ENCODE measurements around the gene NOC2L.

Gene NOC2L

GRCh38 chr1:936348-937264 lies 22.4 kb downstream of the NOC2L start:
- DNase-seq (ENCODE audit: low read depth, low spot score): no peak
- H3K4me3 ChIP-seq (ENCODE audit: low read length): no peak overlapping the region

- no peak for DNase-seq (ENCODE audit: low read depth, low spot score)
- H3K4me3 ChIP-seq (ENCODE audit: low read length): no peak overlapping the region
Measured at GRCh38 chr1:935751-936231, 23.3 kb downstream of the NOC2L start.

- no peak for DNase-seq (ENCODE audit: low read depth, low spot score)
- H3K4me3 ChIP-seq (ENCODE audit: low read length): no peak overlapping the region
Measured at GRCh38 chr1:934991-935750, 23.9 kb downstream of the NOC2L start.

GRCh38 chr1:933603-933940 lies 25.5 kb downstream of the NOC2L start:
- no peak for DNase-seq (ENCODE audit: low read depth, low spot score)

GRCh38 chr1:932776-933602 lies 26.1 kb downstream of the NOC2L start:
- no peak overlapping the region for H3K4me3 ChIP-seq (ENCODE audit: low read length)
- no peak for DNase-seq (ENCODE audit: low read depth, low spot score)

More at GRCh38 chr1:933603-933940, 25.5 kb downstream of the NOC2L start:
- no peak overlapping the region for H3K4me3 ChIP-seq (ENCODE audit: low read length)

GRCh38 chr1:932173-932510 lies 26.9 kb downstream of the NOC2L start:
- no peak overlapping the region for H3K4me3 ChIP-seq (ENCODE audit: low read length)
- no peak for DNase-seq (ENCODE audit: low read depth, low spot score)

- H3K4me3 ChIP-seq (ENCODE audit: low read length): no peak overlapping the region
- DNase-seq (ENCODE audit: low read depth, low spot score): no peak
Measured at GRCh38 chr1:931380-932172, 27.5 kb downstream of the NOC2L start.

- no peak for DNase-seq (ENCODE audit: low read depth, low spot score)
- H3K4me3 ChIP-seq (ENCODE audit: low read length): no peak overlapping the region
Measured at GRCh38 chr1:930633-931138, 28.4 kb downstream of the NOC2L start.

GRCh38 chr1:929712-930632 lies 29.1 kb downstream of the NOC2L start:
- H3K4me3 ChIP-seq (ENCODE audit: low read length): no peak overlapping the region

GRCh38 chr1:928825-929661 lies 30.0 kb downstream of the NOC2L start:
- no peak for DNase-seq (ENCODE audit: low read depth, low spot score)
- H3K4me3 ChIP-seq (ENCODE audit: low read length): no peak overlapping the region

More at GRCh38 chr1:929712-930632, 29.1 kb downstream of the NOC2L start:
- no peak for DNase-seq (ENCODE audit: low read depth, low spot score)

- no peak for DNase-seq (ENCODE audit: low read depth, low spot score)
- H3K4me3 ChIP-seq (ENCODE audit: low read length): no peak overlapping the region
Measured at GRCh38 chr1:927748-928147, 31.3 kb downstream of the NOC2L start.

GRCh38 chr1:927234-927633 lies 31.8 kb downstream of the NOC2L start:
- no peak for DNase-seq (ENCODE audit: low read depth, low spot score)
- H3K4me3 ChIP-seq (ENCODE audit: low read length): no peak overlapping the region

- H3K4me3 ChIP-seq (ENCODE audit: low read length): no peak overlapping the region; the same call in 1 of the 2 replicates
- no peak for DNase-seq (ENCODE audit: low read depth, low spot score)
Measured at GRCh38 chr1:925561-926421, 33.3 kb downstream of the NOC2L start.

GRCh38 chr1:924656-925560 lies 34.1 kb downstream of the NOC2L start:
- DNase-seq (ENCODE audit: low read depth, low spot score): no peak
- H3K4me3 ChIP-seq (ENCODE audit: low read length): peak overlapping the region; percentile 36
